Measurements from ENCODE around the gene EFL1. TPM values are rescaled to one million over a fixed set of nuclear protein-coding genes. Genes with fewer than 3 reads are reported as not detected.
A peak's percentile ranks its signal among the peaks of the same experiment; 100 is the strongest.

EFL1 gene
- polyA plus RNA-seq, 2 of the 4 experiments (the other 2 are of a cell fraction): 21.2 to 42.3 TPM

- 88% methylated on average over 38 of the region's 44 CpGs for WGBS (ENCODE audit: missing lambda C conversion rate)
Measured at GRCh38 chr15:82298520-82298919, 36.0 kb upstream of the EFL1 start.

DNA sequence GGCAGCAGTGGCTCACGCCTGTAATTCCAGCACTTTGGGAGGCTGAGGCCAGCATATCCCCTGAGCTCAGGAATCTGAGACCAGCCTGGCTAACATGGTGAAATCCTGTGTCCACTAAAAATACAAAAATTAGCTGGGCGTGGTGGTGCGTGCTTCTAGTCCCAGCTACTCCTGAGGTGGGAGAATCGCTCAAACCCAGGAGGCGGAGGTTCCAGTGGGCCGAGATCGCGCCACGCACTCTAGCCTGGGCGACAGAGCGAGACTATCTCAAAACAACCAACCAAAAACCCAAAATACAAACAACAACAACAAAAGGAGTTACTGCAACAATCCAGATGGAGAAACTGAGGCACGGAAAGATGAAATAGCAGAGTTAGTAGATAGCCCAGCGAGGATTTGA lies 35.5 kb upstream of the EFL1 start:
- no peaks in the 10 kb centered on the region for H3K4me1 ChIP-seq
- DNase-seq (ENCODE audit: low read depth in 1 of 2, low spot score in 1 of 2): no peak
- H3K4me3 ChIP-seq: no peak overlapping the region
- ChIA-PET POLR2A (no interaction called here), CTCF (no interaction called here)
- TF ChIP-seq ZC3H11A (IDR thresholded peaks at IDR 0.05) (no peak), POLR2A (IDR thresholded peaks at IDR 0.05; ENCODE audit: low read length) (no peak), RARB (CRISPR knock-in tag; IDR thresholded peaks at IDR 0.05) (no peak), BHLHE40 (IDR thresholded peaks at IDR 0.05; ENCODE audit: low read depth, low read length) (no peak), HEYL (CRISPR knock-in tag; IDR thresholded peaks at IDR 0.05) (no peak), SMC3 (IDR thresholded peaks at IDR 0.05) (no peak)
- 87% methylated on average over 13 of the region's 13 CpGs for WGBS (ENCODE audit: missing lambda C conversion rate)
- no peak for FAIRE-seq
- no peak overlapping the region for H3K27ac ChIP-seq
- H3K9me3 ChIP-seq: no peaks in the 10 kb centered on the region
- no peak for ATAC-seq
- H3K4me2 ChIP-seq: no peak overlapping the region

More at GRCh38 chr15:82298520-82298919, 36.0 kb upstream of the EFL1 start:
- Histone ChIP-seq H3K9me3 (no peaks in the 10 kb centered on the region), H3K4me3 (no peak overlapping the region), H3K27ac (no peak overlapping the region), H3K4me1 (no peaks in the 10 kb centered on the region), H3K4me2 (no peak overlapping the region)
- DNase-seq (ENCODE audit: low read depth in 1 of 2, low spot score in 1 of 2): no peak
- ChIA-PET CTCF (no interaction called here), POLR2A (no interaction called here)
- no peak for ATAC-seq
- TF ChIP-seq JUNB (IDR thresholded peaks at IDR 0.05): no peak
- TF ChIP-seq KDM1A (IDR thresholded peaks at IDR 0.05; ENCODE audit: low read depth): no peak
- TF ChIP-seq EP300 (IDR thresholded peaks at IDR 0.05): no peak
- no peak for TF ChIP-seq HDAC2 (IDR thresholded peaks at IDR 0.05)
- FAIRE-seq: no peak

DNA sequence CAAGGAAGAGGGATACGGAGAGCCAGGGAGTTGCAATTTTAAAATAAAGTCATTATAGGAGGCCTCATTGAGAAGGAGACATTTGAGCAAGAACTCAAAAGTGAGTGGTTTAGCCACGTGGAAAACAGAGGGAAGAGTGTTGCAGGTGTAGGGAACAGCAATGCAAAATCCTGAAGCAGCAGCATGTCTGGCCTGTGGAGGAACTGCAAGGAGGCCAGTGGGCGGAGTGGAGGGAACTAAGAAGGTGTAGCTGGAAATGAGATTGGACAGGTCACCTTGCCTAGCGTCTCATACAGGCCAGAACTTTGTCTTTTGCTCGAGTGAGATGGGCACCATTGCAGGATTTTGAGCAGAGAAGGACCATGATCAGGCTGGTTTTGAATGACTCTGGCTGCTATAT lies 35.0 kb upstream of the EFL1 start:
- Histone ChIP-seq H3K4me1 (no peaks in the 10 kb centered on the region), H3K4me3 (no peak overlapping the region), H3K27ac (no peak overlapping the region), H3K4me2 (no peak overlapping the region), H3K9me3 (no peaks in the 10 kb centered on the region)
- peak; percentile 26 to 40; a peak in 3 of 6 replicates for ATAC-seq
- CTCF ChIA-PET: no interaction called here
- TF ChIP-seq ZC3H11A (IDR thresholded peaks at IDR 0.05): no peak
- TF ChIP-seq KDM5A (IDR thresholded peaks at IDR 0.05): no peak
- TF ChIP-seq TFCP2L1 (CRISPR knock-in tag; IDR thresholded peaks at IDR 0.05): no peak
- no peak for TF ChIP-seq FOSB (CRISPR knock-in tag; IDR thresholded peaks at IDR 0.05)
- TF ChIP-seq MAFK (IDR thresholded peaks at IDR 0.05; ENCODE audit: partially characterized antibody): no peak
- WGBS (ENCODE audit: missing lambda C conversion rate): 51% methylated on average over 5 of the region's 5 CpGs
- FAIRE-seq: no peak
- POLR2A ChIA-PET: no interaction called here
- peak in 1 of 2 experiments; percentile 16 for DNase-seq (ENCODE audit: low read depth in 1 of 2, low spot score in 1 of 2)

GRCh38 chr15:82294061-82294690 lies 31.6 kb upstream of the EFL1 start:
- DNase-seq (ENCODE audit: low read depth in 1 of 2, low spot score in 1 of 2): no peak
- no peak overlapping the region for H3K4me3 ChIP-seq
- TF ChIP-seq CEBPB (IDR thresholded peaks at IDR 0.05) (no peak), ZFP36 (IDR thresholded peaks at IDR 0.05; ENCODE audit: borderline replicate concordance, partially characterized antibody) (no peak), RARB (CRISPR knock-in tag; IDR thresholded peaks at IDR 0.05) (no peak), HOXA7 (CRISPR knock-in tag; IDR thresholded peaks at IDR 0.05) (no peak), SMC3 (IDR thresholded peaks at IDR 0.05) (no peak), EHF (CRISPR knock-in tag; IDR thresholded peaks at IDR 0.05) (no peak)
- TF ChIP-seq, protein P1, sequence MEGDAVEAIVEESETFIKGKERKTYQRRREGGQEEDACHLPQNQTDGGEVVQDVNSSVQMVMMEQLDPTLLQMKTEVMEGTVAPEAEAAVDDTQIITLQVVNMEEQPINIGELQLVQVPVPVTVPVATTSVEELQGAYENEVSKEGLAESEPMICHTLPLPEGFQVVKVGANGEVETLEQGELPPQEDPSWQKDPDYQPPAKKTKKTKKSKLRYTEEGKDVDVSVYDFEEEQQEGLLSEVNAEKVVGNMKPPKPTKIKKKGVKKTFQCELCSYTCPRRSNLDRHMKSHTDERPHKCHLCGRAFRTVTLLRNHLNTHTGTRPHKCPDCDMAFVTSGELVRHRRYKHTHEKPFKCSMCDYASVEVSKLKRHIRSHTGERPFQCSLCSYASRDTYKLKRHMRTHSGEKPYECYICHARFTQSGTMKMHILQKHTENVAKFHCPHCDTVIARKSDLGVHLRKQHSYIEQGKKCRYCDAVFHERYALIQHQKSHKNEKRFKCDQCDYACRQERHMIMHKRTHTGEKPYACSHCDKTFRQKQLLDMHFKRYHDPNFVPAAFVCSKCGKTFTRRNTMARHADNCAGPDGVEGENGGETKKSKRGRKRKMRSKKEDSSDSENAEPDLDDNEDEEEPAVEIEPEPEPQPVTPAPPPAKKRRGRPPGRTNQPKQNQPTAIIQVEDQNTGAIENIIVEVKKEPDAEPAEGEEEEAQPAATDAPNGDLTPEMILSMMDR (IDR thresholded peaks at IDR 0.05): no peak
- H3K4me2 ChIP-seq: no peak overlapping the region
- no peak for FAIRE-seq
- peak; percentile 34 to 37; a peak in 2 of 6 replicates for ATAC-seq
- POLR2A ChIA-PET: no interaction called here
- H3K4me1 ChIP-seq: no peaks in the 10 kb centered on the region
- 46% methylated on average over 11 of the region's 11 CpGs for WGBS (ENCODE audit: missing lambda C conversion rate)
- H3K9me3 ChIP-seq: no peaks in the 10 kb centered on the region
- H3K27ac ChIP-seq: no peak overlapping the region
- CTCF ChIA-PET: interaction anchor here (1.1 to 2.1 kb wide), 2 partner anchors 10 to 1758 kb away, joined by 3 to 5 read pairs; no protein-coding TSS in a partner anchor
